Bronchial epithelial cell (primary cell): ENCODE measurements around the gene COX20. TPM values are rescaled to one million over a fixed set of nuclear protein-coding genes. Genes with fewer than 3 reads are reported as not detected.
A peak's percentile ranks its signal among the peaks of the same experiment; 100 is the strongest.
"Not testable (repeated sequence)": the region's sequence is repeated elsewhere in the genome, so short reads cannot be mapped to it uniquely, and the experiment has no call there.

Experiments used
- DNase-seq: peaks from one replicate; pipeline ENCODE4 v3.0.0-alpha.2; 2010; ENCODE audit warnings: low read depth
- FAIRE-seq: peaks from 2 replicates; lab custom pipeline; 2011; peaks lifted over from hg19 to GRCh38; lab: Jason Lieb, UNC
- H3K27me3 ChIP-seq: 2 replicates; pipeline ENCODE4 v1.5.1; 2011; ENCODE audit warnings: low read length; ENCODE audit not compliant: control insufficient read depth, insufficient read depth
- H3K36me3 ChIP-seq: 2 replicates; pipeline ENCODE4 v1.5.1; 2011; ENCODE audit warnings: low read length; ENCODE audit not compliant: control insufficient read depth, insufficient read depth
- H3K4me3 ChIP-seq: 2 replicates; pipeline ENCODE4 v1.5.1; 2011; ENCODE audit warnings: mild to moderate bottlenecking, low read depth, low read length, control low read depth
- CTCF ChIP-seq: IDR thresholded peaks from 2 replicates; pipeline ENCODE4 v1.5.1; 2011; ENCODE audit warnings: mild to moderate bottlenecking, moderate library complexity, low read length, control low read depth, inconsistent platforms; ENCODE audit not compliant: insufficient read depth, severe bottlenecking
- total RNA-seq: library from RNA; depleted of rRNA; stranded (reverse); fragments of >200 nt; gene quantifications from 2 replicates; pipeline ENCODE4 v1.2.1, GENCODE V29; 2014

Gene COX20
- total RNA-seq, 1 donor from 2014 or later: 11.1 TPM

DNA sequence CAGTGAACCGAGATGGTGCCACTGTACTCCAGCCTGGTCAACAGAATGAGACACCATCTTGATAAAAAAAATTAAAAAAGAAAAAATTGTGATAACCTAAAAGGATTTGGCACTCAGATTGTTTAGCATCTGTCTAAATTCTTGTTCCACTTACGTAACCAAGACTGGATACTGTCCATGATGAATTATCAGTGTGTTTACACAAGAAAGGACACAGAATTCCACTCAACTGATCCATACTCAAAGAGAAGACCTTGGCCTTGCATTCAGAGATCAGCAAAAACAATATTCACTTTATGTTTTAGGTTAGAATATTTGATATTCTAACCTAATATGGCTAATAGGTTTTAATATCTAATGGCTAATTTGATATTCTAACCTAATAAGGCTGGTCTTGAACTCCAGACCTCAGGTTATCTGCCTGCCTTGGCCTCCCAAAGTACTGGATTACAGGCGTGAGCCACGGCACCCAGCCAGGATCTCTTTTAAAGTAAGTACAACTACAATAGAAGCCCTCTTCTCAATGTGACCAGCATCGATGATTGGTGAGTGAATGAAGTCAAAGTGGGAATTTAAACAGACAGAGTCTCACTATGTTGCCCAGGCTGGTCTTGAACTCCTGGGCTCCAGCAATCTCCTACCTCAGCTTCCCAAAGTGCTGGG lies 43.1 kb upstream of the COX20 start:
- Histone ChIP-seq H3K4me3 (no peak overlapping the region), H3K27me3 (no peaks in the 10 kb centered on the region), H3K36me3 (no peaks in the 10 kb centered on the region)
- FAIRE-seq (no peak), DNase-seq (no peak)
- TF ChIP-seq CTCF: no peak

DNA sequence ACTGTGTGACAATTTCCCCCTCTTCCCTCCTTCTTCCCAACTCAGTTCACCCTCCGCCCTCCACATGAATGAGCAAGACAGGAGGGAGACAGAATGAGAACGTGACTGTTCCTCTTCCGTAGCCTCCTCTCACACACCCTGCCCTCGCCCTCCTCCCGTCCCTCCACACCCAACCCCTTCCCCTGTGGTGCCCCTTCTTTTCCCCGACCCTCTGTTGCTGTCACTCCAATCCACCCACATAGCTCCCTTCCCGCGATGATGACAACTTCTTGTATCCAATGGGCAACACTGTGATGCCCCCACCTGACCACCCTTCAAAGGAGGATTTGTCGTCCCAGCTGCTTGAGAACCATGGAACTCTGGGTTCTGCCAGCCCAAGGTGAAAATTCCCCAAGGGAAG lies 41.4 kb upstream of the COX20 start:
- no peaks in the 10 kb centered on the region for H3K27me3 ChIP-seq
- H3K36me3 ChIP-seq: no peaks in the 10 kb centered on the region
- DNase-seq: no peak
- TF ChIP-seq CTCF: no peak
- H3K4me3 ChIP-seq: no peak overlapping the region
- no peak for FAIRE-seq

DNA sequence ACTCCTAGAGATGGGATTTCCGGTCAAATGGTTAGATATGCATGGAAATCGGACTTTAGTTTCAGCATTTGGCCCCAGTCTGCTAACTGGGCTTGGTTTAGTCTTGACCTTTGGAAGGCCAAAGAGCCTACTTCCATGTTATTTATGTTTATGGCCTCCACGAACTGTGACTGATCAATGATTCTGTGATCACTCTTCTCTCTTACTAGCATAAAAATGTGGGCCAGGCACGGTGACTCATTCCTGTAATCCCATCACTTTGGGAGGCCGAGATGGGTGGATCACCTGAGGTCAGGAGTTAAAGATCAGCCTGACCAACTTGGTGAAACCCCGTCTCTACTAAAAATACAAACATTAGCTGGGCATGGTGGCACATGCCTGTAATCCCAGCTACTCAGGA lies 40.9 kb upstream of the COX20 start:
- DNase-seq, H3K27me3 ChIP-seq, H3K36me3 ChIP-seq, FAIRE-seq, H3K4me3 ChIP-seq: not testable (repeated sequence)

DNA sequence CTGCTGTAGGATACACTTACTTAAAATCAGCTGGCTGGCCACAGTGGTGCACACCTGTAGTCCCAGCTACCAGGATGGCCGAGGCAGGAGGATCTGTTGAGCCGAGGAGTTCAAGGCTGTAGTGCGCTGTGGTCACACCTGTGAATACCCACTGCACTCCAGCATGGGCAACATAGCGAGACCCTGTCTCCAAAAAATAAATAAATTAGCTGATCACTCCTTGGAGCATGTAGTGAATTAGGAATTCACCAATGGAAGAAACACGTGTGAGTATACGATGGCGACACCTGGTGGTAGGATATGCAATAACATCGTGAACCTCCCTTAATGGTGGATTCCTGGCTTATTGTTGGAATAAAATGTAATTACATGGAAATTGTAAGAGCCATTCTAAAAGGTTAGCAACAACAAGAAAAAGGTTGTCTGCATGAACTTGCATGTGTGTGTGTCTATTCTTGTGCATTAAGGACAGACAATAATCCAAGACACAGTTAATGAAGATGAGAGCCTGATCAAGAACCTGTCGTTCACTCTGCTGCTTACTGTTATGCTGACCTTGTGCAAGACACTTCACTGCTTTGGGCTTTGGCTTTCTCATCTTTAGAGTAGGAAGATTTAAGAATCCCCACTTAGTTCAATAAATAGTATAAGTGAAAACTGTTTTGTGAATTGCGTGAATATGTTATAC lies 38.6 kb upstream of the COX20 start:
- H3K27me3 ChIP-seq: no peaks in the 10 kb centered on the region
- H3K4me3 ChIP-seq: no peak overlapping the region
- peak; percentile 69 for TF ChIP-seq CTCF
- FAIRE-seq (no peak), DNase-seq (peak; percentile 58)
- H3K36me3 ChIP-seq: no peaks in the 10 kb centered on the region

DNA sequence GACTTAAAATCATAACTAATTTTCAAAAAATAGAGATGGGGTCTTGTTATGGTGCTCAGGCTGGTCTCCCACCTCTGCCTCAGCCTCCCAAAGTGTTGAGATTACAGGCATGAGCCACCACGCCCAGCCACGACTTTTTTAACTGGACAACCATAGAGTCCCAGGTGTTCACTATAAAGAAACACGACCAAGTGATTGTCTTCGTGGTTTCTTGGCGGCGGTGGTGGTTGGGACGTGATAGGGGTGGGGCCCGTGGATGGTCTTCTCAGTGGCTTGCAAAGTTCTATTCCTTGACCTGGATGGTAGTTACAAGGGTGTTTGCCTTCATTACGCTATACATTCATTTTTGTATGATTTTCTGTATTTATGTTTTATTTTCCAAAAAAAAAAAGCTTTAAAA lies 34.6 kb upstream of the COX20 start:
- no peak for TF ChIP-seq CTCF
- DNase-seq: no peak
- H3K27me3 ChIP-seq: no peaks in the 10 kb centered on the region
- H3K4me3 ChIP-seq: no peak overlapping the region
- no peaks in the 10 kb centered on the region for H3K36me3 ChIP-seq
- no peak for FAIRE-seq

DNA sequence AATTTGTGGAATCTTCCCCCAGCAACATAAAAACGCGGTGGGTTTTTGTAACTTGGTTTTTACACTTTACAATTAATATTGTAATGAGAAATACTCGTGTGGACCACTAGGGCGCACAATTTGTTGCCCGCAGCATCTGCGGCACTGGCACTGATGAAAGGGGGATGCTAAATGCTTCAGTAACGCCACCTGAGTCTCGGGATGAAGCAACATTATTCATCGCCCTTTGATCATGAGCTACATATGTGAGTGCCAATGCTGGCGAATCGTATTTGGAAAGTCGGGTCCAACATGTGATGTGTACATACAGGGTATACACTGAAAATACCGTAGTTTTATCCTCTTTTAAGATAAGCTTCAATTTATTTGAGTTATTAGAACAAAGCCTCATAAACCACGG lies 34.2 kb upstream of the COX20 start:
- TF ChIP-seq CTCF: peak; percentile 21

More for the DNA sequence above, 34.2 kb upstream of the COX20 start:
- Histone ChIP-seq H3K27me3 (no peaks in the 10 kb centered on the region), H3K4me3 (no peak overlapping the region), H3K36me3 (no peaks in the 10 kb centered on the region)
- DNase-seq (no peak), FAIRE-seq (no peak)
